ENCODE measurements around the gene RAD9A.

DNA sequence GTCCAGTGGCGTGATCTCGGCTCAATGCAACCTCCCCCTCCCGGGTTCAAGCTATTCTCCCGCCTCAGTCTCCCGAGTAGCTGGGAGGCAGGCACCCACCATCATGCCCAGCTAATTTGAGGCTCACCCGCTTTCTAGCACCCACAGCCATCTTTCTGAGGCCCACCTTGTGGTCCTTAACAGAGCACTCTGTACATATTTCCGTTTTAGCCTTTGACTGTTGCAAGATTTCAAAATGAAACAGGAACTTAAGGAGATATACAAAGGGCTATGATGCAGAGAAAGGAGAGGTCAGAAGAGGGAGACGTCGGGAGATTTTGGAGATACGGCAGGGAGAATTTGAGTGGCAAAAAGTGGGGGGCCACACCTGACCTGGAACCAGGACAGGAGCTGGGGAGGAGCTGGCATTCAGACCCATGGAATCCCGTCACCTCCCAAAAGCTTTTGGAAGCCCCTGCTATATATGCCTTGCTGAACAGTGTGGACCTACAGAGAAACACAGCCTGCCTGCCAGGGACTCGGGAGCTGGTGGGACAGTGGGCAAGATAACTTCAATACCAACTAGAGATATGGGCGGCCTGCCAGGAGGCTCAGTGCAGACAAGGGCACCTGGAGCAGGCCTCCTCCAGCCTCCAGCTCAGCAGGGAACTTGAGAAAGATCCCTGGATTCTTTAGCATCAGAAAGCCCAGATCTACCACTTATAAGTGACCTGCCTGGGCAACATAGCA lies 10.4 kb upstream of the RAD9A start:
- TF ChIP-seq POLR2A (IDR thresholded peaks at IDR 0.05; ENCODE audit: low read depth, low read length) (0 out of 2 replicates have a peak, but pooled peaks have one; percentile 24), TAF1 (IDR thresholded peaks at IDR 0.05; ENCODE audit: borderline replicate concordance, low read depth, low read length) (0 out of 2 replicates have a peak, but pooled peaks have one; percentile 23), POLR2AphosphoS5 (IDR thresholded peaks at IDR 0.05; ENCODE audit: low read depth, low read length) (no peak)

Data from GM12892 (cell line).